Activated CD4-positive, CD25-positive, alpha-beta regulatory T cell treated with anti-CD3 and anti-CD28 coated beads, Interleukin-2, amount 50 U/mL, for 24 hours (primary cell): ENCODE measurements around the gene ZNF211.

Experiments used
- ATAC-seq, 2 donors: fragments of 150-1000 bp; cut with Tn5 transposase; one replicate each; pipeline ENCODE4 v1.10.0; 2021; ENCODE audit warnings: mild to moderate bottlenecking in 1 of 2, moderate library complexity in 1 of 2

The ZNF211 gene

DNA sequence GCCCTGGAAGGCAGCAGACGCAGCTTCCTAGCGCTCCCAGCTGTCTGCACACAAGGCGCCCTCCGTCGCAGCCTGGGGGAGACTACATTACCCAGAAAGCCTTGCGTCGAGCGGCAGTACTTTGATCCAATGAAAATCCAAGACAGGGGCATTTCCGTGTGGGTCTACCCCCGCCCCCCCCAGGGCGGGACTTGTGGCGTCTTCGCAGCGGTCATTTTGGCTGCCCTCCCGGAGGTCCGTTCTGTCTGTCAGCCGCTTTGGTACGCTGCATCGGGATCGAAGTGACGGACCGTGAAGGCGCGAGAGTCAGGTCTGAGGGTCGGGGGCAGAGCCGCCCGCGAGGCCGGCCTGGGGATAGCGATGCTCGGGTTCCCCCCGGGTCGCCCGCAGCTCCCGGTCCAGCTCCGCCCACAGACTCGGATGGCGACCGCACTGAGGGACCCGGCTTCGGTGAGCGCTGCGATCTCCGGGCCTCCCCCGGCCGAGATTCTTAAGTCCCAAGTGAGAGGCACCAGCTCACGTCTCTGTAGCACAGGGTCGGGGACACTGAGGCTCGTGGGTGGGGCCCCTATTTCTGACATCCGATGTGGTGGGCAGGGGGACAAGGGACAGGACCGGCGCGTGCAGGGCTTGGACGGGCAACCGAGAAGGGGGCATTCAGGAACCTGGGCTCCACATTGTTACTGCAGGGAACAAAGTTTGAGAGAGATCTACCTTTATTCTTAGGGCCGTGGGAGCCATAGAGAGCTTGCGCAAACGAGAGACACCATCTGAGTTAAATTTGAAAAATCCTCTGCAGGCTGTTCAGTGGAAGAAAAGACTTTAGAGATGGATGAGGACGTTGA, at the start of gene ZNF211:
ZNF211 (plus strand) TSS at position 182 of the 845 bp plus-strand sequence; CDS start at position 361, 179 bp downstream.
- ATAC-seq = peak; percentile 100

DNA sequence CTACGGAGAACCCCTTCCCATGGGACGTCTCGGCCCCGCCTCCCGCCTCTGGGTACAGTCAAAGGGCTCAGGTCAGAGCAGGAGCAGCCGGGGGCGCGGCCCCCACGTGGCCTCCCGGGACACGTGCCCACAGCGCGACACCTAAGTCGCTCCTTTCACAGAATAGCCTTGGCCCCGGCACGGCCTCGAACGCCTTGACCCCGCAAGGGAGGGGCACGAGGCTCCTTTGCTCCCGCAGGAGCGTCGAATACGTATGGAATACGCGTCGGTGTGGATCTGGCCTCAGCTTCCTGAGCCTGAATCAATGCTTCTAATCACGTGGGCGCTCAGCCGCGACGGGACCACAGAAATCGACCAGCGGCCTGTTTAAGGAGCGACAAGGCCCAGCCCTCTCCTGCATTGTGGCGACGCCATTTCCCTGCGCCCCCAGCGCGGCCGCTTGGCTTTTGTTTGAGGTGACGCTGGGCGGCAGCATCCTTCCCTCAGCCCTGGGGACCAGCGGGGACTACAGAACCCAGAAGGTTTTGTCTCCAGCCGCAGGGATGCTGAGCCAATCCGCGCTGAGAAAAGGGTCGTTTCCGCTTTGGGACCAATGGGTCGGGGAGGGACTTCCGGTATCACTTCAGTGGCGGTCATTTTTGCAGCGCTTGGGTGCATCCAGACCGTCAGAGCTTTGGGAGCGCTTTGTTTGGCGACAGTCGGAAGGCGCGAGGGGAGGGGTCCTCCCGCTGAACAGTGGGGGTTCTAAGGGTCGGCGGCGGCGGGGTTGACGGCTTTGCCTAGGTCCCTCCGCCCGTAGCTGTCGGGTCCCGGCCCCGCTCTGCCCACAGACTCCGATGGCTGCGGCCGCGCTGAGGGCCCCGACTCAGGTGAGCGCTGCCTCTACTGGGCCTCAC, 49.2 kb upstream of the ZNF211 start, which contains the start of gene ZIK1:
ZIK1 (plus strand) TSS at position 625 of the 896 bp plus-strand sequence; CDS start at position 837, 212 bp downstream.
- ATAC-seq = peak; percentile 91 to 93

DNA sequence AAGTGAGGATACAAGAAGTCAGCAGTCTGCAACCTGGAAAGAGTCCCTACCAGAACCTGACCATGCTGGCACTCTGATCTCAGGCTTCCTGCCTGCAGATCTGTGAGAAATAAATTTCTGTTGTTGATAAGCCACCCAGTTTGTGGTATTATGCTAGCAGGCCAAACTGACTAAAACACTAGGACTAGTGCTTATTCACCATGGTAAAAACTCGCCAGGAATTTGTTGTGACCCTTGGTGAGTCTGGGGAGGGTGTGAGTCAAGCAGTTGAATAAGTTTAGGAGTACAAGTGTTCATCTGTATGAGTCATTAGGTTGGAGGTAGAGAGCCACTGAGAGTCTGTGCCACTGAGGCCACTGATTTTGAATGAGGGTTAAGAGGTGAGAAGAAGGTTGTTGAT, 45.4 kb upstream of the ZNF211 start:
- no peak for ATAC-seq

DNA sequence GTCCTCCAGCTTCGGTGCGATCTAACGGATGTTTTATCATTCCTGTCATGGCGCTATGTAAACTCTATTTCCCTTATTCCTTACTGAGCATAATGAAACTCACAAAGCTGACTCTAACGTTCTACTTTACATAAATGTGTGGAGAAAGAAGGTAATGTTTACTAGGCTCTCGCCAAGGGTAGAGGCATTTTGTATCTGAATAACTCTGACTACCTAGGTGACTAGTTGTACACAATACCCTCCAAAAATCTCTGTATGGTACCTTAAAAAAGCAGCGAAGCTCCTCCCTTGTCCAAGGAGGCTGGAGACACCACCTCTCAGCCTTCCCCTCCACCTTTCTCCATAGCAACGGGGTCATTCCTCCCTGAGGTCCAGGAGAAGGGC, 33.6 kb upstream of the ZNF211 start:
- peak; percentile 6 to 8 for ATAC-seq

DNA sequence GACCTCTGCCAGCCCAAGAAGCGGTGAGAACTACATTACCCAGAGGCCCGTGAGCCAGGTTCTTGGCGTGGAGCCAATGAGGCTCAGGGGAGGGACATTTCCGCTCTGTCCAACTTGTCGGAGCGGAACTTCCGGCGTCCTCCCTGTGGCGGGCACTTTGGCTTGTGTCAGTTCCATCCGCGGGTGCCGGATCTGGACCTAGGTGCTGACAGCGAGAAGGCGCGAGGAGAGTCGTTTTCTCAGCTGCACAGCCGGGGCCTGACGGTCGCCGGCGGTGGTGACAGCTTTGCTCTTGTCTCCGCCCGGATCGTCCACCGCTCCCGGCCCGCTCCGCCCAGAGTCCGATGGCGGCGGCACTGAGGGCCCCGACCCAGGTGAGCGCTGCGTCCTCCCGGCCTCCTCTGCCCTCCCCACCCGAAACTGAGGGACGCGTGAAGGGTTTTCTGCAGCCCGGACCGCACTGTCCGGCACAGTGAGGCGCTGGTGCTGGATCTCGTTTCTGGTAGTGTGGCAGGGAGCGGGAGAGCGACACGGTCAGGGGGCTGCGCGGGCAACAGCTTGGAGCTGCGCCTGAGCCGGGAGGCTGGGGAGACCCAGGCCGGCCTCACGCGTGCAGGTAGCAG, 33.1 kb upstream of the ZNF211 start, which contains the start of gene ZNF530:
ZNF530 (plus strand) TSS at position 125 of the 623 bp plus-strand sequence. CDS start 4,461 bp downstream, outside the sequence.
- peak; percentile 100 for ATAC-seq

DNA sequence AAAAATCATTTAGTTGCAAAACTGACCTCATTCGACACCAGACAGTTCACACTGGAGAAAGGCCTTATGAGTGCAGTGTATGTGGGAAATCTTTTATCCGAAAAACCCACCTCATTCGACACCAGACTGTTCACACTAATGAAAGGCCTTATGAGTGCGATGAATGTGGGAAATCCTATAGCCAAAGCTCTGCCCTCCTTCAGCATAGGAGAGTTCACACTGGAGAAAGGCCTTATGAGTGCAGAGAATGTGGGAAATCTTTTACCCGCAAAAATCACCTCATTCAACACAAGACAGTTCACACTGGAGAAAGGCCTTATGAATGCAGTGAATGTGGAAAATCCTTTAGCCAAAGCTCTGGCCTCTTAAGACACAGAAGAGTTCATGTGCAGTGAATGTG, 26.0 kb upstream of the ZNF211 start:
- ATAC-seq = no peak

DNA sequence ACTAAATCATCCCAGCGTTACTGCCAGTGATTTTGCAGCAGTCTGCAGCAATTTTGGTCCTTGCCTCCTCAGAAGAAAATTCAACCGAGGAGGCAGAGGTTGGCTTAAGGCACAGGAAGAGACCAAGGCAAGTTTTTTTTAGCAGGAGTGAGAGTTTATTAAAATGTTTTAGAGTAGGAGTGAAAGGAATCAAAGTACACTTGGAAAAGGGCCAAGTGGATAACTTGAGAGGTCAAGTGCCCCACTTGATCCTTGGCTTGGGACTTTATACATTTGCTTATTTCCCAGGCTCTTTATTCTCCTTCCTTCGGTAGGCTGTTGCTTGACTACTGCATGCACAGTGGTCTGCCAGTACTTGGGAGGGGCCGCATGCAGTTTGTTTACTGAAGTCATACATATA, 21.9 kb upstream of the ZNF211 start:
- no peak for ATAC-seq

DNA sequence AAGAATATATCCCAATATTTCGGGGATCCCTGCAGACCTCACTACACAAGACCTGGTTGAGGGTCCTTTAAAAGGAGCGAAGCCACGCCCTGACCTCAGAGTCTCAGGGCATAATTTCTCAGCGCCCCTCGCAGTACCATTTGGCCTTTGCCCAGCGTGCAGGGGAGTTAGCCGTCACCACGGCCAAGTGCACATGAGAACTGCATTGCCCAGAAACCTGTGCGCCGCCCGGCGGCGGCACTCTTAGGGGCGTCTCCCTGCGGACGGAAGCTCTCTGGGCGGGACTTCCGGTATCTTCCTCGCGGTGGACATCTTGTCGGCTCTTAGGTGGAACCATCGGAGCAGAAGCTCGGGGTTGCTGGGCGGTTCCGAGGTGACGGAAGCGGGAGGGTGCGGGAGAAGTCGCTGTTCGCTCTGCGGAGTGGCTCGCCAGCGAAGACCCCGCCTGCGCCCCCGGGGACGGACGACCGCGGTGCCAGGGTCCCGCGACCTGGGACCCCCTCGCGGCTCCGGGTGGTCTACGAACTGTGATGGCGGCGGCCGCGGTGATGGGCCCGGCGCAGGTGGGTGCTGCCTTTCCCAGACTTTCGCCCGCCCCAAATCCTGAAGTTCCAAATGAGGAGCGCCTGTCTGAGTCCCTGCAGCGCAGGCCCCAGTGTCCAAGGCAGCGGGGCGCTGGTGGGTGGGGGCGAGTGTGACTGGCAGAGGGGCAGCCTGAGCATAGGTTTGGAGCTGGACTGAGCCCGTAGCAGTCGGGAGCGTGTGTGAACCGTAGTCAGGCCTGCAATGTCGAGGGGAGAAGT, 18.8 kb upstream of the ZNF211 start, which contains the start of gene ZNF134:
ZNF134 (plus strand) TSS at position 302 of the 803 bp plus-strand sequence. CDS start 5,227 bp downstream, outside the sequence.
- peak; percentile 99 to 100 for ATAC-seq

DNA sequence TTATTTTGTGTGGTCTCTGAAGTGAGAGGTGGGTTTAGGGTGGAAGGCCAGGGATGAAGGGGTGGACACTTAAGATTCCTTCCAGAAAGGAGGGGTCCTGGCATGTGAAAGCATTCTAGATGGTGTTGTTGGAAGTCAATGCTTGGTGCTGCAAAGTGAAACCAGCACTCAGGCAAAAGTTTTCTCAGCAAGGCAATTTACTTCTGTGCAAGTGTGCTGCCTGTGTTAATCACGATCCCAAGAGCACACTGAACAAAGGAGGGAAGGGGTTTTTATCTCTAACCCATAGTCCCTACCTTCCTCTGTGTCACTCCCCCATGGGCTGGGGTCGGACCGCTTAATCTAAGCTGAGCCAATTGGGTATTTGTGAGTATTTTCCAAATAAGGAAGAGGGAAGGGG, 17.6 kb upstream of the ZNF211 start:
- no peak for ATAC-seq

DNA sequence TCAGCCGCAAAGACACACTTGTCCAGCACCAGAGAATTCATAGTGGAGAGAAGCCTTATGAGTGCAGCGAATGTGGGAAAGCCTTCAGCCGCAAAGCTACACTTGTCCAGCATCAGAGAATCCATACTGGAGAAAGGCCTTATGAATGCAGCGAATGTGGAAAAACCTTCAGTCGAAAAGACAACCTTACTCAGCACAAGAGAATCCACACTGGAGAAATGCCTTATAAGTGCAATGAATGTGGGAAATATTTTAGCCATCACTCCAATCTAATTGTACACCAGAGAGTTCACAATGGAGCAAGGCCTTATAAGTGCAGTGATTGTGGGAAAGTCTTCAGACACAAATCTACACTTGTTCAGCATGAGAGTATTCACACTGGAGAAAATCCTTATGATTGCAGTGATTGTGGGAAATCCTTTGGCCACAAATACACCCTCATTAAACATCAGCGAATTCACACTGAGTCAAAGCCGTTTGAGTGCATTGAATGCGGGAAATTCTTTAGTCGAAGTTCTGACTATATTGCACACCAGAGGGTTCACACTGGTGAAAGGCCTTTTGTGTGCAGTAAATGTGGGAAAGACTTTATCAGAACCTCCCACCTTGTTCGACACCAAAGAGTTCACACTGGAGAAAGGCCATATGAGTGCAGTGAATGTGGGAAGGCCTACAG, 12.2 kb upstream of the ZNF211 start:
- ATAC-seq = no peak

DNA sequence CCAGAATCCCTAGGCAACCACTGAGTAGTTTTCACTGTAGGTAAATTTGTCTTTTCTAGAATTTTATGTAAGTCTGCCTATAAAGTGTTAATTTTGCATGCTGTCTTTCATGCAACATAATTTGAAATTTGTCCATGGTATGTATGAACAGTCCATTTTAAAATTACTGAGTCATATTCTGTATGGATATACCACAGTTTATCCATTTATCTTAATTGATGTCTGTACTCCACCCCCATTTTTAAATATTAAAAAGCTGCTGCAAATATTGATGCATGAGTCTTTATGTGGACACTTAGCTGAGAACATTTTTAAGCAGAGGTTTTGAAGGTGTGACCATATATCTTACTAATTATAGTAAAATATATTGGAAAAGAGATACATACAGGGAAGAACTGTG, 9.9 kb upstream of the ZNF211 start:
- no peak for ATAC-seq

DNA sequence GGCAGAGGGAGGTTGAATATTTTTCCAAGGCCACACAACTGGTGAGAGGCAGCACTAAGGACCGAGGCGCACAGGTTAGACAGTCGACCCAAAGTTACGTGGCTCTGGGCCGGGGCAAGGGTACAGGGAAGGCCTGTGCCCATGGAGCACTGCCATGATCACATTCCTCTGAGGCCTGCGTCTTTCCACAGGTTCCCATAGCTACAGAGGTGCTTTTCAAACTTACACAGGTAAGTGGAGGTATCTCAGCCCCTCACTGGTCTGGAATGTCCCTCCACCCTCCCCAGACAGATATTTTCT, 814 bp downstream of the ZNF211 start:
- no peak for ATAC-seq

DNA sequence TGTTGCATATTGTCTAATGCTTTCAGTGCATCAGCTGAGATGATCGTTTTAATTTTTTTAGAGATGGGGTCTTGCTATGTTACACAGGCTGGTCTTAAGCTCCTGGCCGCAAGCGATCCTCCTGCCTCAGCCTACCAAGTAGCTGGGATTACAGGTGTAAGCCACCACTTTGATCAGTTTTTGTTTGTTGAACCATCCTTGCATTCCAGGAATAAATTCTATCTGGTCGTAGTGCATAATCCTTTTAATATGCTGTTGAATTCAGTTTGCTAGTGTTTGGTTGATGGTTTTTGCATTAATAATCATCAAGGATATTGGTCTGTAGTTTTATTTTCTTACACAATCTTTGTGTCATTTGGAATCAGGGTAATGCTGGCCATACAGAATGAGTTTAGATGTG, 4.4 kb downstream of the ZNF211 start:
- no peak for ATAC-seq

DNA sequence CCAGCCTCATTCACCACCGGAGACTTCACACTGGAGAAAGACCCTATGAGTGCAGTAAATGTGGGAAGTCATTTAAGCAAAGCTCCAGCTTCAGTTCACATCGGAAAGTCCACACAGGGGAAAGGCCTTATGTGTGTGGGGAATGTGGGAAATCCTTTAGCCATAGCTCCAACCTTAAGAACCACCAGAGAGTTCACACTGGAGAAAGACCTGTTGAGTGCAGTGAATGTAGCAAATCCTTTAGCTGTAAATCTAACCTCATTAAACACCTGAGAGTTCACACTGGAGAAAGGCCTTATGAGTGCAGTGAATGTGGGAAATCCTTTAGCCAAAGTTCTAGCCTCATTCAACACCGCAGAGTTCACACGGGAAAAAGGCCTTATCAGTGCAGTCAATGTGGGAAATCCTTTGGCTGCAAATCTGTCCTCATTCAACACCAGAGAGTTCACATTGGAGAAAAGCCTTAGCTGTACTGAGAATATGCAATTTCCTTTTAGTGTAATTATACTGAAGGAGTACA, 8.8 kb downstream of the ZNF211 start:
- ATAC-seq = no peak

DNA sequence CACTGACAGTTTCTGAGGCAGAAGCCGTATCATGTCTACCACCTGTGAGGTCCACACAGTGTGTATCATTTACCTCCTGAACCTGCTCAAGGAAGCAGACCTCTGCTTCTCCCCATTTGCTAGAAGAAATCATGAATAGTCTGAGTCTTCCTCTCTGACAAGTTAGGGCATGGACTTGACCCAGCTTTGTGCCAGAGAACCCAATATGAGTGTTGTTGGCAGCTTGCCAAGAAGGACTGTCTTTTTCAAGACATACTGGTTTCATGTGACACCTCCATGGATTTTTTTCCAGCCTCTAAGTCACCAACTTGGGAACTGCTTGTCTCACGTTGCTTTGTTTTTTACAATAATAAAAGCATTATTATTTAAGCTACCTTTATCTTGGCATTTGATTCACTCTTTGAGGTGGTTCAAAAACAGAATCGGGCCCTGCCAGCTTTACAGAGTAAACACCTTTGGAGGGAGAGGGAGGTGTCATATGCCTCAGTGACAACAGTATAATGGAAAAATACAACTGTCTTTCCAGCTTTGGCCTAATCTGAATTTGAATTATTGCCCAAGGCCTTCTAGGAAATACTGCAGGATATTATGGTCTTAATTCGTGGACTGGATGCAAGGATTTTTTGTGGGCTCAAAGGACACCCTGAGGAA, 9.6 kb downstream of the ZNF211 start:
- no peak for ATAC-seq

DNA sequence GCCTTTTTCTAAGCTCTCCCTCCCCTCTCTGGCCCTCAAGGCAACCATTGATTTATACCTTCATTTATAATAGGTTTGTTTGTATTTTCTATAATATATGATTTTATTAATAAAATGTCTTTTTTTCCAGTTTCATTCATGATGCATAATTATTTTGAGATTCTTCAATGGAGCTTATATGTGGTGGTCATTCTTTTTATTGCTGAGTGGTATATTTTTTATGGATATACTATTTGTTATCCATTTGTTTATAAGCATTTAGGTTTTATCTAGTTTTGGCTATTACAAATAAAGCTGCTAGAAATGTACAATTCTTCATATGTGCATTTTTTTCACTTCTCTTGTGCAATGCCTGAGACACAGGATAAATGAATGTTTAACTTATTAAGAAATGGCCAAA, 10.8 kb downstream of the ZNF211 start:
- ATAC-seq = no peak

DNA sequence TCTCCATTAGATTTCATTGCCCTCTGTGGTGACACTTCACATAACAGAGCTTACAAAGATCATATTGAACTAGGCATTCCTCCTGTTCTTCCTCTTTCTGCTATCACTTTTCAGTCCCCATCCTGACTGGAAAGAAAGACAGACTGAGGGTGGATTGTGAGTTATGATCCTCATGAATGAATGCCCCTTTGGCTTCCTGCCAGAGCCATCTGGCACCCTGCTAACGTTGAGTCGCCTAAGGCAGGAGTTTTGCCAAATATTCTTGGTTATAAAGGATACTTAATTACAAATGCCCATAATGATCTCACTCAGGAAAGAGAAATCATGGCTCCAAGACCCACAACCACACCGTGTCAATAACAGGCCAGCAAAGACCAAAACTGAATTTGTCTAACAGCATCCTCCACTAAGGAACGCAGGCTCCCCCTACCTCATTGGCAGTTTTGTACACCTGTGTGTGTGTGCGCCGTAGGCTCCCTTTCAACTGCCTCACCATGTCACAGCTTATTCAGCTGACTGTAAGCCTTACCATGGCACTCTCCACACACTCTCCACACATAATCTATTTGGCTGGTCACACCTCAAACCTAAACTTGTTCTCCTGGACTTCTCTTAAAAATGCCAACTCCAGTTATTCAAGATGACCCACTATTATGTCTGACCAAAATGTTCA, 15.5 kb downstream of the ZNF211 start:
- ATAC-seq = no peak

DNA sequence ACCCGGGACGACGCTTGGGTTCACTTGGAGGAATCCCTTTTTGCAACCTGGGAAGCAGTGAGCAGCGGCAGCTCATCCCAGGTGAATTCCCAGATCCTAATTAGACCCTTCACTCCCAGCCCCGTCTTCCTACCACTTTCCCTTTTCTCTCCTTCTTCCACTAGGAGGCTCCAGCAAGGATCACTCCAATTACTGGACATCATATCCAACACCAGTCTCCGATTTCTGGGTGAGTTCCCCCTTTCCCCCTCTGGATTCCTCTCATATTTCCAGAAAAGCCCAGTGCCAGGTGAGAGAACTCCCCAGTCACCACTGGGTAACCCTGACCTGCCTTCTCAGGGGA, 18.7 kb downstream of the ZNF211 start:
- ATAC-seq = no peak

DNA sequence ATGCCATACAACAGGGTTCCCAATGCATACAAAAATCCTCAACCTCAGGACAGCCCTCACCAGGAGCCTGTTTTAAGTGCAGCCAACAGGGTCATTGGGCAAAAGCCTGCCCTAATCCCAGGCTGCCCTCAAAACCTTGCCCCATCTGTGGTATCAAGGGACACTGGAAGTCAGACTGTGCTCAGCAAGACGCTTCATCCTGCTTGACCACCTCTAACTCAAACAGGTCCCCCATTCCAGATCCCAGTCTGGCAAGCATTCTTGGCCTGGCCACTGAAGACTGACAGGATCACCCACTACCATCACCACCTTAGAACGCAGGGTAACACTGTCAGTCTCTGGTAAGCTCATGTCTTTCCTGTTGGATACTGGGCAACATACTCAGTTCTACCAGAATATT, 20.7 kb downstream of the ZNF211 start:
- no peak for ATAC-seq

DNA sequence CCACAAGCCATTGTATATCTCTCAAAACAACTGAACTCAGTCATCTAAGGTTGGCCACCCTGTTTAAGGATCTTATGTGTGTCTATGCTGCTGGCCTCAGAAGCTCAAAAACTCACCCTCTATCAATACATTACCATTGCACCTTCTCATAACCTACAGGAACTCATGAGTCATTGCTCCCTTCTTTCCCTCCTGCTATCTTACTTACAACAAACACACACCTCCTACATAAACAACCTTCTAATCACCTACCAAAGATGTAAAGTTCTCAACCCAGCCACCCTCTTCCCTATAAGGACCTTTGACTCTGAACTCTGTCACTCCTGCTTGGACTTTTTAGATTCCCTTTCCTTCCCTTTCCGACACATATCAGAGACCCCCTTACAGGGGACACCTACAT, 22.5 kb downstream of the ZNF211 start:
- ATAC-seq = no peak
